CD4-positive, alpha-beta memory T cell (primary cell): ENCODE measurements around the gene RIC1. TPM values are rescaled to one million over a fixed set of nuclear protein-coding genes. Genes with fewer than 3 reads are reported as not detected.
"Not testable (repeated sequence)": the region's sequence is repeated elsewhere in the genome, so short reads cannot be mapped to it uniquely, and the experiment has no call there.

Experiments used
- CTCF ChIA-PET: fragments of 350-600 bp; sonication (Branson Sonifier 250); formaldehyde crosslinking; loops from one replicate; lab custom pipeline; 2021; ENCODE audit warnings: inconsistent platforms; ENCODE audit not compliant: partially characterized antibody; lab: Charles Lee
- POLR2A ChIA-PET: fragments of 350-600 bp; sonication (Branson Sonifier 250); formaldehyde crosslinking; loops from one replicate; lab custom pipeline; 2021; ENCODE audit not compliant: partially characterized antibody; lab: Charles Lee
- DNase-seq, 5 donors: peaks; one replicate each; pipeline versions ENCODE4 v3.0.0 to v3.0.0-alpha.2; 2020 to 2022; ENCODE audit warnings: mixed read lengths in 1 of 5
- H3K27ac ChIP-seq: one replicate; pipeline ENCODE4 v1.7.0; 2013; ENCODE audit warnings: low read depth, low read length
- H3K27me3 ChIP-seq: 2 replicates; pipeline ENCODE4 v1.7.0; 2013; ENCODE audit warnings: mild to moderate bottlenecking, low read length, moderate library complexity; ENCODE audit not compliant: insufficient read depth
- H3K36me3 ChIP-seq: 2 replicates; pipeline ENCODE4 v1.7.0; 2013; ENCODE audit warnings: mild to moderate bottlenecking, low read length, moderate library complexity; ENCODE audit not compliant: insufficient read depth
- H3K4me1 ChIP-seq: 2 replicates; pipeline ENCODE4 v1.7.0; 2013; ENCODE audit warnings: mild to moderate bottlenecking, low read length, moderate library complexity; ENCODE audit not compliant: insufficient read depth
- H3K4me3 ChIP-seq, 2 donors: one replicate each; pipeline ENCODE4 v1.7.0; 2013; ENCODE audit warnings: low read length in 2 of 2, mild to moderate bottlenecking in 1 of 2
- H3K9me3 ChIP-seq, 2 donors: one replicate each; pipeline ENCODE4 v1.7.0; 2013; ENCODE audit warnings: low read length in 2 of 2, control low read depth in 1 of 2; ENCODE audit not compliant: control insufficient read depth in 1 of 2
- H3K27ac Mint-ChIP-seq, 7 donors: one replicate each; pipeline ENCODE4 v1.8.0; 2020 to 2021; ENCODE audit warnings: mixed read lengths in 7 of 7, mild to moderate bottlenecking in 6 of 7, inconsistent platforms in 3 of 7, moderate library complexity in 3 of 7
- H3K27me3 Mint-ChIP-seq, 2 donors: one replicate each; pipeline ENCODE4 v1.8.0; 2020 to 2021; ENCODE audit warnings: mixed read lengths in 2 of 2
- H3K36me3 Mint-ChIP-seq, 2 donors: one replicate each; pipeline ENCODE4 v1.8.0; 2020 to 2021; ENCODE audit warnings: mixed read lengths in 2 of 2, inconsistent platforms in 1 of 2, mild to moderate bottlenecking in 1 of 2
- H3K4me1 Mint-ChIP-seq, 4 donors: one replicate each; pipeline ENCODE4 v1.8.0; 2020 to 2021; ENCODE audit warnings: mixed read lengths in 4 of 4, mild to moderate bottlenecking in 1 of 4
- H3K4me3 Mint-ChIP-seq, 8 donors: one replicate each; pipeline ENCODE4 v1.8.0; 2020 to 2021; ENCODE audit warnings: mixed read lengths in 8 of 8, mild to moderate bottlenecking in 7 of 8, moderate library complexity in 6 of 8, inconsistent platforms in 3 of 8
- H3K9me3 Mint-ChIP-seq, 8 donors: one replicate each; pipeline ENCODE4 v1.8.0; 2020 to 2021; ENCODE audit warnings: mixed read lengths in 8 of 8, mild to moderate bottlenecking in 5 of 8, inconsistent platforms in 3 of 8, moderate library complexity in 1 of 8
- intact Hi-C: fragments of 100-400 bp; cut with micrococcal nuclease; formaldehyde crosslinking; loops from one replicate; pipeline ENCODE4 v1.15.1; 2023
- polyA plus RNA-seq, 2 donors: library from polyadenylated mRNA; unstranded; fragments of 300-500 nt; fragmentation: Illumina TruSeq; gene quantifications; one replicate each; pipeline ENCODE4 v1.2.3, GENCODE V29; 2021
- total RNA-seq, 2 experiments: library from RNA; stranded (reverse); gene quantifications; one replicate each; pipeline ENCODE4 v1.2.3, GENCODE V29; 2021

Gene RIC1
- total and polyA plus RNA-seq, 4 experiments from 2014 or later, result 2.4 to 27.1 (median 17.0) TPM

DNA sequence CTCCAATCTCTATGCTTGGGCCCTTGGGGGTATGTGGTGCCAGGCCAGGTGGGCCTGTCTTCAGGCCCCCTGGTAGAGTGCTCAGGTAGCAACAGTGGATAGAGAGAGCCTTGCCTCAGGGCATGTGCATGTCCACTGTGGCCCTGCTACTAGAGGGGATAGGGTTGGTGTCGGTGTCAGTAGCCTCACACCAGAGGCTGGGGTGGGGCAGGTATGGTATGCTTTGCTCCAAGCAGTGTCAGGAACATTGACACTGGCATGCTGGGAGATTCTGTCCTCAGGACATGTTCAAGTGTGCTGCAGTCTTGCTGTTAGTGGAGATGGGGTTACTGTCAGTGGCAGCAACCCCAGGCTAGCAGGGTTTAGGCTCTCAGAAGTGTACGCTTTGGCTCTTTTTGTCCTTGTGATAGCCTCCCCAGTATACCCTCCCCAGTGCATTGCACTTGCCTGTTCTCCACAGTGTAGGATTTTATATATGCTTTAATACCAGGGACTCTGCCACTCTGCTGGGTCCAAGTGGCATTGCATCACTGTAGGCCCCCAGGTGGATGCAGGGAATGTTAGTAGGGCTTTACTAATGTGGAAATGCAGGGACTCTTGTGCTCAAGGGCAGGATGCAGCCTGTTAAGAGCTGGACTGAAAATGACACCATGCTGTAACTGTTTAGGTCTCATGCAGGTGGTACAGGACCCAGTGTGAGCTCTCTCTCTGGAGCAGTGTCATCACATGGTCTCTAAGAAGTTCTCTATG lies 21.6 kb downstream of the RIC1 start:
- Mint-ChIP-seq H3K4me1 (peaks cover 12 to 39% (median 29%) of the 10 kb centered on the region in 4 donors), H3K36me3 (peaks cover 45 to 50% of the 10 kb centered on the region in 2 donors), H3K27ac (no peak overlapping the region), H3K9me3 (peaks cover 2 to 83% (median 55%) of the 10 kb centered on the region in 8 donors), H3K4me3 (peak overlapping the region in 1 of 8 donors; percentile 13), H3K27me3 (no peaks in the 10 kb centered on the region)
- no peaks in the 10 kb centered on the region for H3K36me3 ChIP-seq
- no peak overlapping the region for H3K4me3 ChIP-seq
- H3K9me3 ChIP-seq, result peaks cover 0 to 11% of the 10 kb centered on the region in 2 donors
- CTCF ChIA-PET, result no interaction called here
- POLR2A ChIA-PET, result no interaction called here
- no peaks in the 10 kb centered on the region for H3K27me3 ChIP-seq
- DNase-seq, result no peak
- H3K4me1 ChIP-seq, result no peaks in the 10 kb centered on the region
- no peak overlapping the region for H3K27ac ChIP-seq
- intact Hi-C loops, result no loop called here

DNA sequence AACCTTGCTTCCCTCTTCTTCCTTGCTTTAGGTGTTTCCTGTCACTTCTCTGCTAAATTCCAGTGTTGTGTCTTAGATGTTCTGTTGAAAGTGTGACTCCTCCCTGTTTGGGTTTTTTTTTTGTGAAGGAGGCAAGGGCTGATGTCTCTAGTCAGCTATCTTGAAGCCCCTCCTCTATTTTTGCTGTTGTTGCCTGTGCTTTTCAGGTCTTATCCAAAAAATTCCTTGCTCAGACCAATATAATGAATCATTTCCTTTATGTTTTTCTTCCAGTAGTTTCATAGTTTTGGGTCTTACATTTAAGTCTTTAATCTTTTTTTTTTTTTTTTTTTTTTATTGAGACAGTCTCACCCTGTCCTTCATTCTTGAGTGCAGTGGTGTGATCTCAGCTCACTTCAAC lies 22.3 kb downstream of the RIC1 start:
- no peaks in the 10 kb centered on the region for H3K27me3 ChIP-seq
- H3K27ac ChIP-seq, result no peak overlapping the region
- Mint-ChIP-seq H3K27ac (no peak overlapping the region), H3K27me3 (no peaks in the 10 kb centered on the region), H3K4me3 (peak overlapping the region in 1 of 8 donors; percentile 57), H3K36me3 (peaks cover 45% of the 10 kb centered on the region in 2 donors), H3K4me1 (peaks cover 9 to 33% (median 25%) of the 10 kb centered on the region in 4 donors), H3K9me3 (peaks cover 2 to 85% (median 55%) of the 10 kb centered on the region in 8 donors)
- H3K4me3 ChIP-seq, result no peak overlapping the region
- H3K36me3 ChIP-seq, result no peaks in the 10 kb centered on the region
- no peak for DNase-seq
- H3K9me3 ChIP-seq, result peaks cover 0 to 11% of the 10 kb centered on the region in 2 donors
- no peaks in the 10 kb centered on the region for H3K4me1 ChIP-seq
- POLR2A ChIA-PET, result no interaction called here
- intact Hi-C loops, result no loop called here
- CTCF ChIA-PET, result interaction anchor here (0.7 kb wide), 1 partner anchor 536 kb away, joined by 3 read pairs; no protein-coding TSS in a partner anchor

DNA sequence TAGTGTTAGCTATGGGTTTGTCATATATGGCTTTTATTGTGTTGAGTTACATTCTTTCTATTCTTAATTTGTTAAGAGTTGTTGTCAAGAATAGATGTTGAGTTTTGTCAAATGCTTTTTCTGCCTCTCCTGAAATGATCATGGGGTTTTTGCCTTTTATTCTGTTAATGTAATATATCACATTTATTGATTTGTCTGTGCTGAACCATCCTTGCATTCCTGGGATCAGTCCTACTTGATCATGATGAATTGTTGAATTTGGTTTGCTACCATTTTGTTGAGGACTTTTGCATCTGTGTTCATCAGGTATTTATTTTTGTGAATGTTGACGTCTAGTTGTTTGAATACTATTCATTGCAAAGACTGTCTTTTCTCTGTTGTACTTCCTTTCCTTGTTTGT lies 23.9 kb downstream of the RIC1 start:
- no peaks in the 10 kb centered on the region for H3K36me3 ChIP-seq
- POLR2A ChIA-PET, result no interaction called here
- H3K4me1 Mint-ChIP-seq, result peaks cover 7 to 26% (median 19%) of the 10 kb centered on the region in 4 donors
- H3K4me3 Mint-ChIP-seq, result no peak overlapping the region
- DNase-seq, result no peak
- peaks cover 0 to 11% of the 10 kb centered on the region in 2 donors for H3K9me3 ChIP-seq
- H3K27ac Mint-ChIP-seq, result no peak overlapping the region
- H3K27me3 ChIP-seq, result no peaks in the 10 kb centered on the region
- CTCF ChIA-PET, result no interaction called here
- no peaks in the 10 kb centered on the region for H3K27me3 Mint-ChIP-seq
- no peaks in the 10 kb centered on the region for H3K4me1 ChIP-seq
- no peak overlapping the region for H3K27ac ChIP-seq
- H3K4me3 ChIP-seq, result no peak overlapping the region
- peaks cover 2 to 71% (median 48%) of the 10 kb centered on the region in 8 donors for H3K9me3 Mint-ChIP-seq
- intact Hi-C loops, result no loop called here
- peaks cover 40 to 48% of the 10 kb centered on the region in 2 donors for H3K36me3 Mint-ChIP-seq

DNA sequence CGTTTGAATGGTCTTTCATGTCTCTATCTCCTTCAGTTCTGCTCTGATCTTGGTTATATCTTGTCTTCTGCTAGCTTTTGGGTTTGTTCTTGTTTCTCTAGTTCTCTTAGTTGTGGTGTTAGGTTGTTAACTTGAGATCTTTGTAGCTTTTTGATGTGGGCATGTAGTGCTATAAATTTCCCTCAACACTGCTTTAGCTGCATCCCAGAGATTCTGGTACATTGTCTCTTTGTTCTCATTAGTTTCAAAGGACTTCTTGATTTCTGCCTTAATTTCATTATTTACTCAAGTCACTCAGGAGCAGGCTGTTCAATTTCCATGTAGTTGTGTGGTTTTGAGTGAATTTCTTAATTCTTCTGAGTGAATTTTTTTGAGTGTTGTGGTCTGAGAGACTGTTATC lies 33.9 kb downstream of the RIC1 start:
- DNase-seq, H3K27ac ChIP-seq, H3K9me3 ChIP-seq, H3K27me3 ChIP-seq, H3K27me3 Mint-ChIP-seq, intact Hi-C loops, H3K4me3 ChIP-seq, H3K36me3 ChIP-seq, CTCF ChIA-PET, POLR2A ChIA-PET: not testable (repeated sequence)
- peaks cover 0 to 52% (median 39%) of the 10 kb centered on the region in 8 donors for H3K9me3 Mint-ChIP-seq
- H3K4me1 Mint-ChIP-seq, result peaks cover 34 to 62% (median 42%) of the 10 kb centered on the region in 4 donors
- H3K4me3 Mint-ChIP-seq, result peak overlapping the region in 1 of 8 donors; percentile 30
- H3K27ac Mint-ChIP-seq, result peak overlapping the region in 1 of 7 donors; percentile 13
- H3K4me1 ChIP-seq, result peaks cover 25% of the 10 kb centered on the region
- H3K36me3 Mint-ChIP-seq, result peaks cover 65 to 73% of the 10 kb centered on the region in 2 donors

DNA sequence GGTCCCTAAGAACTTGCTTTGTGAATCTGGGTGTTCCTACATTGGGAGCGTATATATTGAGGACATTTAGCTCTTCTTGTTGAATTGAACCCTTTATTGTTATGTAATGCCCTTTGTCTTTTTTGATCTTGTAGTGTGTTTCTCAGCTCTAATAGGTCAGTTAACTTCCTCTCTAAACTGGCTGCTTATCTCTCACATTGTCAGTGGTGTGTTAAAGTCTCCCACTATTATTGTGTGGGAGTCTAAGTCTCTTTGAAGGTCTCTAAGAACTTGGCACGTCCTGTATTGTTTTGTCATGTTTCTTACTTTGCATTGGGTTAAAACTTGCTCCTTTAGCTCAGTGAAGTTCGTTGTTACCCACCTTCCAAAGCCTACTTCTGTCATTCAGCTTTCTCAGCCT lies 36.2 kb downstream of the RIC1 start:
- Histone ChIP-seq H3K4me3 (no peak overlapping the region), H3K36me3 (no peaks in the 10 kb centered on the region), H3K9me3 (peaks cover 0 to 3% of the 10 kb centered on the region in 2 donors), H3K27me3 (no peaks in the 10 kb centered on the region), H3K4me1 (peaks cover 25% of the 10 kb centered on the region), H3K27ac (no peak overlapping the region)
- Mint-ChIP-seq H3K4me1 (peaks cover 41 to 70% (median 54%) of the 10 kb centered on the region in 4 donors), H3K9me3 (peaks cover 0 to 47% (median 35%) of the 10 kb centered on the region in 8 donors), H3K27me3 (no peaks in the 10 kb centered on the region), H3K36me3 (peaks cover 49 to 72% of the 10 kb centered on the region in 2 donors), H3K27ac (peak overlapping the region in 4 of 7 donors; percentile 4 to 59 (median 11)), H3K4me3 (peak overlapping the region in 4 of 8 donors; percentile 5 to 33 (median 25))
- intact Hi-C loops, result no loop called here
- no peak for DNase-seq
- ChIA-PET POLR2A (no interaction called here), CTCF (no interaction called here)

DNA sequence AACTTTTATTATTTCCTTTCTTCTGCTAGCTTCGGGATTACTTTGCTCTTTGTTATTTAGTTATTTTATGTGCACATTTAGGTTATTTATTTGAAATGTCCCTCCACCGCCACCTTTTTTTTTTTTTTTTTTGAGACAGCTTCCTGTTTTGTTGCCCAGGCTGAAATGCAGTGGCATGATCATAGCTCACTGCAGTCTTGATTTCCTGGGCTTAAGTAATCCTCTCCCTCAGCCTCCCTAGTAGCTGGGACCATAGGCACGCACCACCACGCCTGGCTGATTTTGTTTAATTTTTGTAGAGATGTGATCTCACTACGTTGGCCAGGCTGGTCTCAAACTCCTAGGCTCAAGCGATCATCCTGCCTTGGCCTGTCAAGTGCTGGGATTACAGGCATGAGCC lies 38.5 kb downstream of the RIC1 start:
- H3K27ac ChIP-seq, result no peak overlapping the region
- H3K9me3 Mint-ChIP-seq, result peaks cover 0 to 25% (median 19%) of the 10 kb centered on the region in 8 donors
- intact Hi-C loops, result no loop called here
- no peaks in the 10 kb centered on the region for H3K27me3 ChIP-seq
- no peak for DNase-seq
- H3K27ac Mint-ChIP-seq, result peak overlapping the region in 3 of 7 donors; percentile 12 to 42 (median 16)
- H3K9me3 ChIP-seq, result peaks cover 0 to 3% of the 10 kb centered on the region in 2 donors
- POLR2A ChIA-PET, result no interaction called here
- no peaks in the 10 kb centered on the region for H3K36me3 ChIP-seq
- peak overlapping the region in 1 of 8 donors; percentile 58 for H3K4me3 Mint-ChIP-seq
- no peaks in the 10 kb centered on the region for H3K27me3 Mint-ChIP-seq
- peaks cover 28 to 48% of the 10 kb centered on the region in 2 donors for H3K36me3 Mint-ChIP-seq
- H3K4me3 ChIP-seq, result no peak overlapping the region
- CTCF ChIA-PET, result no interaction called here
- peaks cover 36% of the 10 kb centered on the region for H3K4me1 ChIP-seq
- H3K4me1 Mint-ChIP-seq, result peaks cover 44 to 71% (median 57%) of the 10 kb centered on the region in 4 donors

DNA sequence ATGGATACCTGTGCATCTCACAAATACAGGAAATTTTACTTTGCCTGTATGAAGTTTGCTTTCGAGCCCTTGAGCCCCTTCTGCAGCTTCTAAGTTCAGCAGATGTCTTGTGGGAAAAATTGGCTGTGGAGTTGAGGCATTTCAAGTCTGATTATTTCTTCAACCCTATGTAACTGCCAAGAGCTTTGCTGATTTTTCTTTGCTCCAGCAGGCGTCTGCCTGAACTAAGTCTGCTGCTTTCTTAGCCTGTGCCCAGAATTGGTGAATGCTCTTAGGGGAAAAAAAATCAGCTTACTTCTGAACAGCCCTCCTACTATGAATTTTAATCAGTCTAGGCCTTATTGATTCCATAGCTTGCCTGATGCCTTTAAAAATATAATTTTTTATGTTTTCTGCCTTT lies 41.2 kb downstream of the RIC1 start:
- Mint-ChIP-seq H3K27me3 (no peaks in the 10 kb centered on the region), H3K4me1 (peaks cover 35 to 58% (median 46%) of the 10 kb centered on the region in 4 donors), H3K9me3 (peaks cover 0 to 3% (median 0%) of the 10 kb centered on the region in 8 donors), H3K27ac (no peak overlapping the region), H3K36me3 (peaks cover 6 to 28% of the 10 kb centered on the region in 2 donors), H3K4me3 (no peak overlapping the region)
- ChIA-PET POLR2A (no interaction called here), CTCF (no interaction called here)
- peaks cover 36% of the 10 kb centered on the region for H3K4me1 ChIP-seq
- DNase-seq, result no peak
- intact Hi-C loops, result no loop called here
- no peaks in the 10 kb centered on the region for H3K36me3 ChIP-seq
- no peaks in the 10 kb centered on the region for H3K27me3 ChIP-seq
- H3K9me3 ChIP-seq, result no peaks in the 10 kb centered on the region
- H3K4me3 ChIP-seq, result no peak overlapping the region
- no peak overlapping the region for H3K27ac ChIP-seq
